ENCODE data around the gene MAGEA11.

Gene MAGEA11

GRCh38 chrX:149762696-149763614, 51.1 kb downstream of the MAGEA11 start:
- no peak overlapping the region for H3K4me3 ChIP-seq (ENCODE audit: low read depth, low read length)
- TF ChIP-seq CTCF (IDR thresholded peaks at IDR 0.05; ENCODE audit: low read depth, low read length) = no peak
